ENCODE measurements around the gene TIMELESS.
A peak's percentile ranks its signal among the peaks of the same experiment; 100 is the strongest.
"Not testable (repeated sequence)": the region's sequence is repeated elsewhere in the genome, so short reads cannot be mapped to it uniquely, and the experiment has no call there.

TIMELESS gene

DNA sequence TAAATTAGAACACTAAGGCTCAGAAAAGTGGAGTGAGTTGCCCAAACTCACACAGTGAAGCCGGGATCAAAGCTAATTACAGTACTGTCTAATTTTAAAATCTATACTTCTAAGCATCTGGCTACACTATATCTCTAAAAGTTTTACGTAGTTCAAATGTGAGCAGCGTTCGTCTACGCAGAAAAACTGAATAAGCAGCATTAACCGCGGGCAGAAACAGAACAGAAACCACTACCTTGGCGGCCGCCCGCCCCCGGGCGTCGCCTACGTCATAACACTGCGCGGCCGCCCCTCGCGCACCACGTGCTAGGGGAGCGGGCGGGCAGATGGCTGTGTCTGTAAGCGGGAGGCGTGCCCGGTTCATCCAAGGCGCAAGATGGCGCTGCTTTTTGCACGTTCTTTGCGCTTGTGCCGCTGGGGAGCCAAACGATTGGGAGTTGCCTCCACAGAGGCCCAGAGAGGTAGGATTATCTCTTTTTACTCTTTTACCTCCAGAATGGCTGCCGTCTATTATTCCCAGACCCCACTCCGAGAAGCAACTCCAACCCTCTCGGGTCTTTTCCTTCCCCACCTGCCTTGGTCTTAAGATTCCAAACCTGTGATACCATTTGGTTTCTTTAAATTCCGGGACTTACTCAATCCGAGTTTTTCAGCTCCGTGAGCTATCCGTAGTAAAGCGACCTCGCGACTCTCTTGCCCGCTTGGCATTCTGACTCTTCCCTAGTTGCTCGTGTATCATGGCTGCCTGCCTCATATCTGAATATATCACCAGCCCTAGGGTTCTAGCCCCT lies 19.2 kb upstream of the TIMELESS start, which contains the start of gene SPRYD4:
SPRYD4 (plus strand) TSS at position 363 of the 791 bp plus-strand sequence; CDS start at position 377, 14 bp downstream.
- peak; percentile 82 to 92 (median 86) for DNase-seq

DNA sequence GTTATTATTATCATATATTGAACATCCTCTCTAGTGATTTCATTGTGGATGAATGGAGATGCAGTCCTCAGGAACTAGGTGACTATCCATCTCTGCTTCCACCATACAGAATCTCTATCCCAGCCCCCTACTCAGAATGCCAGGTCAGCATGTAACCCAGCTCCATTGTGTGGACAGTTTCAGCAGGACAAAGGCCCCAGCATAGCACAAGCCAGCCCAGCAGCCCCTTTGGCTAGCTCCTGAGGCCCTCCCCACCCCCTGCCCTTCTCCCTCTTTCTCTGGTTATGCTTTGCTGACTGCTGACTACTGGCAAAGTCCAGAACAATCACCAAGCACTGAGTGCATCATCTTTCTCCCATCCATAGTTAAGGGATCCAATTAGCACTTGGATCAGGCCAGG lies 13.3 kb upstream of the TIMELESS start:
- no peak for DNase-seq

DNA sequence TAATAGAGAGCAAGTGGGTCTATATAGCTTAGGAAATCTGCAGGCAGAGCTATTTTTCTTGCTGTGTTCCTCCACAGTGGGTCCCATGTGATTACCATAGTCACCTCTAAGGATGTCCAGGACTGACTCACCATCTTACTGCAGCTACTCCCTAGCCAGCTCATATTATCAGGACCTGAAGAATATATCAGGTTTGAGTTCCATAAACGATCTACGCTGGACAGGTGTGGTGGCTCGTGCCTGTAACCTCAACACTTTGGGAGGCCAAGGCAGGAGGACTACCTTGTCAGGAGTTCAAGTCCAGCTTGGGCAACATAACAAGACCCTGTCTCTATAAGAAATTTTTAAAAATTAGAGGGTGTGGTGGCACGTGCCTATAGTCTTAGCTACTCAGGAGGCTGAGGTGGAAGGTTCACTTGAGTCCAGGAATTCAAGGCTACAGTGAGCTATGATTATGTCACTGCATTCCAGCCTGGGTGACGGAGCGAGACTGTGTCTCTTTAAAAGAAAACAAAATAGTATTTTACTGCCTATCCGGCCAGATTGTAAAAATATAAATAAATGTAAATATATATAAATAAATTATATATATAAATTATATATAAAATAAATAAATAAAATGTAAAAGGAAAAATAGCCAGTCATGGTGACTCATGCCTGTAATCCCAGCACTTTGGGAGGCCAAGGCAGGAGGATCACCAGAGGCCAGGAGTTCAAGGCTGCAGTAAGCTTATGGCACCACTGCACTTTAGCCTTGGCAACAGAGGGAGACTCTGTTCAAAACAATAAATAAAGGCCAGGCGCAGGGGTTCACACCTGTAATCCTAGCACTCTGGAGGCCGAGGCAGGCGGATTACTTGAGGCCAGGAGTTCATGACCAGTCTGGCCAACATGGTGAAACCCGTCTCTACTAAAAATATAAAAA lies 12.3 kb upstream of the TIMELESS start:
- DNase-seq, result no peak

DNA sequence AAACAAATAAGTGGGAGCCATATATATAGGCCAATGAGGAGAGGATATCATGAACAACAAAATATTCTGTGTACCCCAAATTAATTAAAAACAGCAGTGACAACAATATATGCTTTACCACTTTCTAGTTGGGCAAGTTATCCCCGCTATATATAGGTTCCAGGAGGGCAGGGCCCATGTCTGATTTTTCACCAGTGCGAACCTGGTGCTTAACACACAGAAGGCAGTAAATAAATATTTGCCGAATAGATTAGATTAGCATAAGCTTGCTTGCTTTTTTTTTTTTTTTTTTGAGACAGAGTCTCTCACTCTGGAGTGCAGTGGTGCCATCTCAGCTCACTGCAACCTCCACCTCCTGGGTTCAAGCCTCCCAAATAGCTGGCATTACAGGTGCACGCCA lies 8.6 kb upstream of the TIMELESS start:
- DNase-seq, result no peak

DNA sequence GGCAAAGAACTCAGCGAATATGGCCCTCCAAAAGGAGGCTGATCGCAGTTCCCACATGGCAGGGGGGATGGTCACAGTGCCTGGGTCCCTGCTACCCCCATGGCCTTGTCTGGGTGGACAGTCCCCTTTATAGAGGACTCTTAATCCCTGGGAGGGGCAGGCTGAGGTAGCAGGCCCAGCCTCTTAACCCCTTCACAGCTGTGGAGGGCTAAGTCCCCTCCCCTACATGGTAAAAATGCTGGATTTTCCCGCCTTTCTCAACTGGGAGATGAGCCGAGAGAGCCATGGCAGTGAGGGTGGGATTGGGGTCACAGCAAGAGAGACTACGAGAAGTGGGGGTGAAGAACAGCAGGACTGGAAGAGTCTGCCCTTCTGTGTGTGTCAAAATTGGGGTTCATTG lies 5.3 kb upstream of the TIMELESS start, which contains the start of gene MIP:
MIP (minus strand) TSS at position 101 of the 400 bp plus-strand sequence; CDS start at position 57, 44 bp downstream.
- DNase-seq, result no peak

GRCh38 chr12:56451147-56451546 lies 1.9 kb upstream of the TIMELESS start:
- no peak for DNase-seq

- DNase-seq, result no peak
These were observed 1.0 kb upstream of the TIMELESS start for GRCh38 chr12:56450241-56450640.

DNA sequence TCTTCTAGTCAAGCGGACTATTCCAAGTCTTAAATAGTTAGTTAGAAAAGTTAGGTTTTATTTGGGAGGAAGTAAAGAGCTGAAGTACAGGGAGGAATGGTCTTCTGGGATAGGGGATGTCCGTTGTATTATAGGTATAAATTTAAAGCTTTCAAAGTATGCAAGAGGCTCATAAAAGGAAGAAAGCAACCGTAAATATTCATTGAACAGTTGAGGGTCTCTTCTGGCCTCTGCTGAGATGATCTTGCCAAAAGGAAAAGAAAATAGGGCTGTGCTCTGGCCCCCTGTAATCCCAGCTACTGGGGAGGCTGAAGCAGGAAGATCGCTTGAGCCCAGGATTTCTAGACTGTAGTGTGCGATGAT lies 377 bp upstream of the TIMELESS start:
- DNase-seq, result no peak

DNA sequence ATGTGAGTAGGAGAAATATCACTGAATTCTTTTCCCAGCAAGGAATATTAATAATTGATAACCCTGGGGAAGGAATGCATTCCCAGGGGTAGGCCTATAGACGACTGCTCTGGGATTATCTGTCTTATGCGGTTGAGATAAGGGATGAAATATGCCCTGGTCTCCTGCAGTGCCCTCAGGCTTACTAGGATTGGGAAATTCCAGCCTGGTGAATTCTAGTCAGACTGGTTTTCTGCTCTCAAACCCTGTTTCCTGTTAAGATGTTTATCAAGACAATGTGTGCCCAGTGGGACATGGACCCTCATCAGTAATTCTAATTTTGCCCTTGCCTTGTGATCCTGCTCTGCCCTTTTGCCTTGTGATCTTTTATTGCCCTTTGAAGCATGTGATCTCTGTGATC lies 6.0 kb downstream of the TIMELESS start:
- DNase-seq, result not testable (repeated sequence)

DNA sequence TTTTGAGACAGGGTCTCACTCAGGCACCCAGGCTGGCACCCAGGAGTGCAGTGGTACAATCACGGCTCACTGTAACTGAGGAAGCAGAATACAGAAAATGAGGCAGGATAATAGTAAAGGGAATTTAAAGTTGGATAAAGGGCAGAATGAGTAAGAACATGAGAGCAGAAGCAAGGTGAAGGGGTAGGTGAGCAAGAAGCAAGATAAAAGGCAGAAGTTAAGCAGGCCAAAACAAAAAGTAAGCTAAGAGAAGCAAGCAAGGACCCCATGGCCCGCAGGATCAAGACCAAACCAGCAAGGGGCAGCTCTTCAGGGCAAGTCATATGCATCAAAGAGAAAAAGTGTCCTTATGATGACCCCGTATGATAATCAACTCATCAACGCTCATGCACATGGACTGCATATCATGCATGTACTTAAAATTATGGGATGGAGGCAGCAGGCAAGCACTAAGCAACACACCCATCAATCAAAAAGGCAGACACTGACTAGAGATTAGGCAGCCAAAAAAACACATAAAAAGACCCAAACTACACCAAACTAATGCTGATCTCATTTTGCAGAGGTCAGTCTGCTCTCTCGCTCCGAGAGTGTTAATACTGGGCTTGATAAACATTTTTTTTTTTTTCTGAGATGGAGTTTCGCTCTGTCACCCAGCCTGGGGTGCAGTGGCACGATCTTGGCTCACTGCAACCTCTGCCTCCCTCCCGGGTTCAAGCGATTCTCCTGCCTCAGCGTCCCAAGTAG lies 11.6 kb downstream of the TIMELESS start:
- no peak for DNase-seq

DNA sequence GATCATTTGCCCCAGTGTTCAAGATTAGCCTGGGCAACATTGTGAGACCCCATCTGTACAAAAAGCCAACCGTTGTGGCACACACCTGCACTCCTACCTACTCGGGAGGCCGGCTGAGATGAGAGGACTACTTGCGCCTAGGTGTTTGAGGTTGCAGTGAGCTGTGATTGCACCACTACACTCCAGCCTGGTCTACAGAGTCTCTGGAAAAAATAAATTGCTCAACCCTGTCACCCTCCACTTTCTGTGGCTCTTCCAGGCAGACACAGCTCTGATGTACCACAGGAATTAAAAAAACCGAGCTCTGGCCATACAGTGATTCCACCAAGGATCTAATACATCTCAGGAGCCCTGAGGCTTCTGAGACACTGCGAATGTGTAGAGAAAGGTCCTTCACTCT lies 14.4 kb downstream of the TIMELESS start:
- no peak for DNase-seq

DNA sequence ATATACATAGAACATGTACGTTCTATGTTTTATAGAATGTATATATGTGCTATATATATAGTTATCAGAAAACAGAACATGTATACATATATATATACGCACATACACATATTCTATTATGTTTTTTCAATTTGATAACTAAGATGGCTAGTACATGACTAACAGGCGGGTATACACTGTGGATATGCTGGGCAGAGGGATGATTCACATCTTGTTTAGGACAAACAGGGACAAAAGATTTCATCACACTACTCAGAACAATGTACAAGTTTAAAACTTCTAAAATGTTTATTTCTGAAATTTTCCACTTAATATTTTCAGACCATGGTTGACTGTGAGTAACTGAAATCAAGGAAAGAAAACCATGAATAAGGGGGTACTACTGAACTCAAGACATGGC lies 17.4 kb downstream of the TIMELESS start:
- DNase-seq, result no peak

- DNase-seq, result no peak
These were observed 17.9 kb downstream of the TIMELESS start for GRCh38 chr12:56431288-56431687.

GRCh38 chr12:56425940-56426438 lies 23.2 kb downstream of the TIMELESS start:
- DNase-seq, result no peak

- no peak for DNase-seq
These were observed 24.0 kb downstream of the TIMELESS start for GRCh38 chr12:56425193-56425592.

DNA sequence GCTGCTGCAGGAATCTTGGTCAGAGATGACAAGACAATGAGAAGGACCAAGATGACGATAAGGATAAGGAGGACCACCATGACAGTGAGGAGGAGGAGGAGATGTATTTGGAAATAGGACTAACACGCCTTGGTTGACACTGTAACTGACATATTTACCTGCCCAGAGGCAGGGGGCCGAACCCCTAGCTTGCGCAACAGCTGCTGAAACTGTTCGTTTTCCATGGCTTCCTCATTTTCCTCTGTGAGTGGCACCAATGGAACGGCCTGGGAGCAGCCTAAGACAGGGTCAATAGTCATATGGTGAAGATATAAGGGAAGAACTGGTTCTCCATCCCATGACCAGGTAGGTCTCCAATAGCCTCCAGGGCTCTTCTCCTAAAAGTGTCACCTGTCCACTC lies 28.8 kb downstream of the TIMELESS start:
- DNase-seq, result no peak

DNA sequence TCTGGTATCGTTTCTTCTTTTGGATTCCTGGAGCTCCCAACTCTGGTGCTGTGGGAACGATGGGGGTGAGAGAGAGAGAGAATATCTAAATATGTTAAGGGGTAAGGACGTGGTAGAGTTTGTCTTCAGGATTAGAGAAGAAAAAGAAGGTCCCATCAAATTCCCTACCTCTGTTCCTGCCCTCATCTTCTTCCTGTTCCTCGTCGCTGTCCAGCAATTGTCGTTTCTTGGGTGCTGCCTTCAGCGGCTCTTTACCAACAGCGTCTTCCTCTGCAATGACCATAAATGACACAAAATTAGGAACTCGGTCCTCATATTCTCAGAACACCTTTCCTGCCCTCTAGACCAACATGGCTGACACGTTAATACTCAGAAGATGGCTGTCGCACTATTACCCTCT lies 31.5 kb downstream of the TIMELESS start:
- no peak for DNase-seq

DNA sequence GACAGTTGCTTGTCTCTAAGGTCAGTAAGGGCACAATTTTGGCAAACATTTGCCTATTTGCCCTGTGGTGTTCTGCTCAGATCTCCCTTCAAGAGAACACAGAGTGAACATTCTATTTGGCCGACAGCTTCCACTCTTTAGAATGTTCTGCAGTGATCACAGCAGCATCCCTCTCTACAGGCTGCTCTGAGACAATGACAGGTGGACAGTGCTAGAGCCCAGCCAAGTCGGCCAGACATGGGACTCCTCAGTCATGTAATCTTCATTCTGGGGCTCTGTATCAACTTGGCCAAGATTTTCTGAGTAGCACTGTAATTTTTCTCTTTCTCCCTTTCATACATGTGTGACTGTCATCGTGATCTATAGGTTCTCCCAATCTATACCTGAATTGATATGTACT lies 34.8 kb downstream of the TIMELESS start:
- no peak for DNase-seq

GRCh38 chr12:56413392-56413791 lies 35.8 kb downstream of the TIMELESS start:
- no peak for DNase-seq

DNA sequence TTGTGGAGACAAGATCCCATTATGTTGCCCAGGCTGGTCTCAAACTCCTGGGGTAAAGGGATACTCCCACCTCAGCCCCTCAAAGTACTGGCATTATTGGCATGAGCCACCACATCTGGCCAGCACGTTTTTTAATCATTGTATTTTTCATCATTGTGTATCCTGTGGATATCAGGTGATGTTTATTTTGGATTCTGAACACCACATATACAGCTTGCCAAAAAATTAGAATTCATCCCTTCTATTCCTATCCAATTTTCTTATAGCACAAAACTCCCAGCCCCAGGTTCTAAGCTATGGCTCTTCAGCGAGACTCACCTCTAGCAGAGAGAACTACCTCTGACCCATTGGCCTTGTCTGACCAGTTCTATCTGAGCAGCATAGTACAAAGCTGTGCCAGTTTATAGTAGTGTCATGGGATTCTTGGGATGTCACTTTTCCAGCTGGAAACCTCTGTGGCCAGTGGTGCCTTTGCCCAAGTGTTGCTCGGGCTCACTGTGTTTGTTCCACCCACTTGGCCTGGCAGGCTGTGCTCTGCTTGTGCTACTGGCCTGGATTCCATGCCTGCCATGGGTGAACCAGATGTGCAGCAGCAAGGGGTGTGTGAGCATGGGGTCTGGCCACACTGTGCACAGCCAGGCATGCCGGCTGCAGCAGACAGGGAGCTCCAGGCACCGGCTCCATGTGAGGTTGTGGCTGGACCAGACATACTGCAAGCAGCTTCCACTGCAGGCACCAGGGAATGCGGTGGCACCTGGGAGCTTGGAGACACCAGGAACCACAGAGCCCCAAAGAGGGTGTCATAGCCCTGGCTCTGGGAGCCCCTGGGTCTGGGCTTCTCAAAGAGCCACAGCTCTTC lies 37.2 kb downstream of the TIMELESS start:
- no peak for DNase-seq

DNA sequence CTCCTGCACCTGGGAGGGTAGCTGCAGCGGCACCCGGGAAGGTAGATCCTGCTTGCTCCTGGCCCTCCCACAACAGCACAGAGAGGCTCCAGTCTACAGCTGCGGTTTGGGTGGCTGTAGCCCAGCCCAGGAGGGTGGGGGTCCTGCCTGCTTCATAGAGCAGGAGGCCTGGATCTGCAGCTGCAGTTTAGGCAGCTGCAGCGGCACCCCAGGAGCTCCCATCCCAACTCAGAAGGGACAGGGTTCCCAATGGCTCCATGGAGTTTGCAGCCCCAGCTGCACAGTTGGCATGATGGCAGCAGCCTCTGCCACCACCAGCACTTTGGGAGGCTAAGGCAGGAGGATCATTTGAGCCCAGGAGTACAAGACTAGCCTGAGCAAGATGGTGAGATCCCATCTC lies 38.5 kb downstream of the TIMELESS start:
- DNase-seq, result no peak
